ENCODE data around the gene PHF23. TPM values are rescaled to one million over a fixed set of nuclear protein-coding genes. Genes with fewer than 3 reads are reported as not detected.

PHF23 gene
- total and polyA plus RNA-seq, 9 of the 15 experiments (the other 6 are each of a cell fraction or from before 2014, with no cell fraction given): 7.4 to 87.5 (median 33.7) TPM

DNA sequence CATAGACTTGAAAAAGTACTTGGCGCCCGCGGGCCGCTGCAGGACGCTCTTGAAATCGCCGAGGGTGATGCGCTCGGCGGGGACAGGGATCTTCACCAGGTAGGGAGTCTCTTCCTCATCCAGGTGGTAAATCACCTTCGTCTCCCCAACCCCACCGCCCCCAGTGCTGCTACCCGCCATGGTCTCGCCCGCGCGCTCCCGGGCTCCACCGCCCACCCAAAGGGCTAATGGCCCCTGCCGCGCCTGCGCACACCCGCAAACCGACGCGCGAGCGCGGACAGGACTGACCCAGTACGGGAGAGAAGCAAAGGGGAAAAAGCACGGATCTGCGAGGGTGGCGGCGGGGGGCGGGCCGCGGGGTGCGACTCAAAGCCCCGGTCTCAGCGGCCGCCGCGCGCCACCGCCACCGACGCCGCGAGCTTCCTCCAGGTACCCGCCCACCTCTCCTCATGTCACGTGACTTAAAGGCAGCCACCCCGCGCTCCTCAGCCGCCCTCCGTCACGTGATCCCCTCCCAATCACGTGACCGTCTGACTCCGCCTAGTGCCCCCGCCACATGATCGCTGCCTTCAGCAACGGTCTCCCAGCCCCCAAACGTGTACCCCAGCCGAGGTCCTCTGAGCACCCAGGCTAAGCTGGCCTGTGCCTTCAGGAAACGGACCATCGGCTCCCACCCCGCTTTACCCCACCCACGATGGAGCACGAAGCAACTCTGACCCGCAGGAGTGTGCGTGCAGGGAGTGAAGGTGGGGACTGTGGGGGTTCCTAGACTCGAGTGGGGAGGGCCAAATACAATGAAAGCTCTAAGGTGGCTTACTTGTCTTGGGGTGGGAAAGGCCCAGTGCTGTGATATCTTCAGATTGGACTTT is 4.9 kb downstream of the PHF23 start, which contains the start of gene DVL2 (continued):
- TF ChIP-seq, protein P1, sequence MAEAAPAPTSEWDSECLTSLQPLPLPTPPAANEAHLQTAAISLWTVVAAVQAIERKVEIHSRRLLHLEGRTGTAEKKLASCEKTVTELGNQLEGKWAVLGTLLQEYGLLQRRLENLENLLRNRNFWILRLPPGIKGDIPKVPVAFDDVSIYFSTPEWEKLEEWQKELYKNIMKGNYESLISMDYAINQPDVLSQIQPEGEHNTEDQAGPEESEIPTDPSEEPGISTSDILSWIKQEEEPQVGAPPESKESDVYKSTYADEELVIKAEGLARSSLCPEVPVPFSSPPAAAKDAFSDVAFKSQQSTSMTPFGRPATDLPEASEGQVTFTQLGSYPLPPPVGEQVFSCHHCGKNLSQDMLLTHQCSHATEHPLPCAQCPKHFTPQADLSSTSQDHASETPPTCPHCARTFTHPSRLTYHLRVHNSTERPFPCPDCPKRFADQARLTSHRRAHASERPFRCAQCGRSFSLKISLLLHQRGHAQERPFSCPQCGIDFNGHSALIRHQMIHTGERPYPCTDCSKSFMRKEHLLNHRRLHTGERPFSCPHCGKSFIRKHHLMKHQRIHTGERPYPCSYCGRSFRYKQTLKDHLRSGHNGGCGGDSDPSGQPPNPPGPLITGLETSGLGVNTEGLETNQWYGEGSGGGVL (CRISPR knock-in tag; IDR thresholded peaks at IDR 0.05): no peak
- TF ChIP-seq, protein P2, sequence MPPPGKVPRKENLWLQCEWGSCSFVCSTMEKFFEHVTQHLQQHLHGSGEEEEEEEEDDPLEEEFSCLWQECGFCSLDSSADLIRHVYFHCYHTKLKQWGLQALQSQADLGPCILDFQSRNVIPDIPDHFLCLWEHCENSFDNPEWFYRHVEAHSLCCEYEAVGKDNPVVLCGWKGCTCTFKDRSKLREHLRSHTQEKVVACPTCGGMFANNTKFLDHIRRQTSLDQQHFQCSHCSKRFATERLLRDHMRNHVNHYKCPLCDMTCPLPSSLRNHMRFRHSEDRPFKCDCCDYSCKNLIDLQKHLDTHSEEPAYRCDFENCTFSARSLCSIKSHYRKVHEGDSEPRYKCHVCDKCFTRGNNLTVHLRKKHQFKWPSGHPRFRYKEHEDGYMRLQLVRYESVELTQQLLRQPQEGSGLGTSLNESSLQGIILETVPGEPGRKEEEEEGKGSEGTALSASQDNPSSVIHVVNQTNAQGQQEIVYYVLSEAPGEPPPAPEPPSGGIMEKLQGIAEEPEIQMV (tag; conservative IDR thresholded peaks at IDR 0.05; ENCODE audit: low read depth): no peak
- peak; percentile 12; the same call in 1 of the 2 replicates for TF ChIP-seq CBFA2T3 (IDR thresholded peaks at IDR 0.05)
- TF ChIP-seq ZNF431 (CRISPR knock-in tag; IDR thresholded peaks at IDR 0.05): no peak
- TF ChIP-seq, protein P3, sequence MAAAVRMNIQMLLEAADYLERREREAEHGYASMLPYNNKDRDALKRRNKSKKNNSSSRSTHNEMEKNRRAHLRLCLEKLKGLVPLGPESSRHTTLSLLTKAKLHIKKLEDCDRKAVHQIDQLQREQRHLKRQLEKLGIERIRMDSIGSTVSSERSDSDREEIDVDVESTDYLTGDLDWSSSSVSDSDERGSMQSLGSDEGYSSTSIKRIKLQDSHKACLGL (CRISPR knock-in tag; IDR thresholded peaks at IDR 0.05; ENCODE audit: borderline replicate concordance, poor library complexity, severe bottlenecking): no peak
- TF ChIP-seq KLF13 (tag; IDR thresholded peaks at IDR 0.05; ENCODE audit: borderline replicate concordance, low read depth): peak; percentile 88
- peak; percentile 57; the same call in 1 of the 2 replicates for TF ChIP-seq ATF7 (IDR thresholded peaks at IDR 0.05)
- TF ChIP-seq CREB1 (IDR thresholded peaks at IDR 0.05): peak; percentile 28
- 0 out of 2 replicates have a peak, but pooled peaks have one; percentile 9 for TF ChIP-seq CREB1 (CRISPR knock-in tag; IDR thresholded peaks at IDR 0.05)
- no peak for TF ChIP-seq U2AF2 (optimal IDR thresholded peaks at IDR 0.05; ENCODE audit: low read depth, low read length)
- TF ChIP-seq ELF1 (tag; IDR thresholded peaks at IDR 0.05): no peak
- TF ChIP-seq TEAD1 (CRISPR knock-in tag; IDR thresholded peaks at IDR 0.05): peak in 1 of 2 experiments; percentile 75; a peak in 1 of 4 replicates
- TF ChIP-seq CREM (IDR thresholded peaks at IDR 0.05; ENCODE audit: low read depth): peak; percentile 69
- peak; percentile 64 for TF ChIP-seq HCFC1 (IDR thresholded peaks at IDR 0.05; ENCODE audit: low read depth, low read length)
- TF ChIP-seq, protein P4, sequence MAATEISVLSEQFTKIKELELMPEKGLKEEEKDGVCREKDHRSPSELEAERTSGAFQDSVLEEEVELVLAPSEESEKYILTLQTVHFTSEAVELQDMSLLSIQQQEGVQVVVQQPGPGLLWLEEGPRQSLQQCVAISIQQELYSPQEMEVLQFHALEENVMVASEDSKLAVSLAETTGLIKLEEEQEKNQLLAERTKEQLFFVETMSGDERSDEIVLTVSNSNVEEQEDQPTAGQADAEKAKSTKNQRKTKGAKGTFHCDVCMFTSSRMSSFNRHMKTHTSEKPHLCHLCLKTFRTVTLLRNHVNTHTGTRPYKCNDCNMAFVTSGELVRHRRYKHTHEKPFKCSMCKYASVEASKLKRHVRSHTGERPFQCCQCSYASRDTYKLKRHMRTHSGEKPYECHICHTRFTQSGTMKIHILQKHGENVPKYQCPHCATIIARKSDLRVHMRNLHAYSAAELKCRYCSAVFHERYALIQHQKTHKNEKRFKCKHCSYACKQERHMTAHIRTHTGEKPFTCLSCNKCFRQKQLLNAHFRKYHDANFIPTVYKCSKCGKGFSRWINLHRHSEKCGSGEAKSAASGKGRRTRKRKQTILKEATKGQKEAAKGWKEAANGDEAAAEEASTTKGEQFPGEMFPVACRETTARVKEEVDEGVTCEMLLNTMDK (IDR thresholded peaks at IDR 0.05; ENCODE audit: borderline replicate concordance, insufficient read depth, low read depth, low read length, poor library complexity, severe bottlenecking): no peak
- TF ChIP-seq FOXK2 (conservative IDR thresholded peaks at IDR 0.05 in 1 of 2, IDR thresholded peaks at IDR 0.05 in 1 of 2; ENCODE audit: low read depth in 2 of 2): peak in 1 of 2 experiments; percentile 91; a peak in 2 of 4 replicates
- no peak for TF ChIP-seq SMAD2 (IDR thresholded peaks at IDR 0.05; ENCODE audit: low read depth, low read length)
- no peak for TF ChIP-seq POLR3A (IDR thresholded peaks at IDR 0.05; ENCODE audit: borderline replicate concordance, extremely low read depth, insufficient read depth, insufficient read length)
- no peak for TF ChIP-seq NR4A1 (CRISPR knock-in tag; IDR thresholded peaks at IDR 0.05)
- TF ChIP-seq NR4A1 (tag; IDR thresholded peaks at IDR 0.05): 0 out of 2 replicates have a peak, but pooled peaks have one; percentile 21
- TF ChIP-seq, protein P5, sequence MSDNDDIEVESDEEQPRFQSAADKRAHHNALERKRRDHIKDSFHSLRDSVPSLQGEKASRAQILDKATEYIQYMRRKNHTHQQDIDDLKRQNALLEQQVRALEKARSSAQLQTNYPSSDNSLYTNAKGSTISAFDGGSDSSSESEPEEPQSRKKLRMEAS (CRISPR knock-in tag; IDR thresholded peaks at IDR 0.05): peak; percentile 90

Data from K562 (cell line).